Measurements from ENCODE around the gene DIPK1B.

- TF ChIP-seq CTCF (IDR thresholded peaks at IDR 0.05) = no peak
- TF ChIP-seq POLR2A (IDR thresholded peaks at IDR 0.05) = no peak
Observed at GRCh38 chr9:136707849-136708517, 4.4 kb upstream of the DIPK1B start.
